ENCODE data around the gene TRIM17.

Gene TRIM17

GRCh38 chr1:228358039-228358763 lies 58.5 kb downstream of the TRIM17 start:
- no peaks in the 10 kb centered on the region for H3K36me3 ChIP-seq (replicated peaks; ENCODE audit: low read depth, low read length)
- no peak overlapping the region for H3K9ac ChIP-seq (ENCODE audit: low read length)
- no peaks in the 10 kb centered on the region for H3K4me1 ChIP-seq (ENCODE audit: low read length)
- no peaks in the 10 kb centered on the region for H3K9me3 ChIP-seq (ENCODE audit: insufficient read depth, low read length)
- H3K27ac ChIP-seq (ENCODE audit: low read length): no peak overlapping the region
- no peak for TF ChIP-seq CTCF (IDR thresholded peaks at IDR 0.05; ENCODE audit: low read depth, low read length)
- no peaks in the 10 kb centered on the region for H3K27me3 ChIP-seq (ENCODE audit: low read depth, low read length)
- no peak overlapping the region for H2AFZ ChIP-seq (ENCODE audit: low read depth, low read length)
- no peaks in the 10 kb centered on the region for H3K79me2 ChIP-seq (ENCODE audit: low read length)
- no peak overlapping the region for H3K4me2 ChIP-seq (ENCODE audit: low read length)
- H3K4me3 ChIP-seq (ENCODE audit: low read length): no peak overlapping the region
- no peaks in the 10 kb centered on the region for H4K20me1 ChIP-seq (ENCODE audit: insufficient read depth, low read length)
